ENCODE measurements around the gene PALLD.
"Not testable (repeated sequence)": the region's sequence is repeated elsewhere in the genome, so short reads cannot be mapped to it uniquely, and the experiment has no call there.

PALLD gene

DNA sequence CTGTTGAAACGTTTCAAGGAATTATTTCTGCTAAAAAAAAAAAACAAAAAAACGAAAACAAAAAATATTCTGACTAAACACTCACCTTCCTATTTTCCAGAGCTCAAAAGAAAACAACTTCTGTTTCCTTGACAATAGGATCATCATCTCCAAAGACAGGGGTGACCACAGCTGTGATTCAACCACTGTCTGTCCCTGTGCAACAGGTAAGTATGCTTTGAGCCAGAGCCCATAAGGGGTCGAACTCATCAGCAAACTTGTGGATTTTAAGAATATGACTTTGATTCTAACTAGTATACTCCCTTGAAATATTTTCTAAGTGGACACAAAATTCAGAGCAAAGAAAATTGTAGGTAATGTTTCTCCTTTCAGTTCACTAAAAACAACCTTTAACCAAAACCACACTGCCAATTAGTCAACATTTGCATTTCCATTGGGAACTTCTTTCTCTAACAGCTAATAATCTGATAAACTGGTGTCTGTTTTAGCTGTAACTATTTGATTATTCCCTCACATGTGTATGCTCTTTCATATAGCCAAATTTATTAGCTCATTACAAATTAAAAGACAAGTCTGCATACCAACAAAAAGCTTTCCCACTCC lies 186.1 kb downstream of the PALLD start:
- DNase-seq: no peak

DNA sequence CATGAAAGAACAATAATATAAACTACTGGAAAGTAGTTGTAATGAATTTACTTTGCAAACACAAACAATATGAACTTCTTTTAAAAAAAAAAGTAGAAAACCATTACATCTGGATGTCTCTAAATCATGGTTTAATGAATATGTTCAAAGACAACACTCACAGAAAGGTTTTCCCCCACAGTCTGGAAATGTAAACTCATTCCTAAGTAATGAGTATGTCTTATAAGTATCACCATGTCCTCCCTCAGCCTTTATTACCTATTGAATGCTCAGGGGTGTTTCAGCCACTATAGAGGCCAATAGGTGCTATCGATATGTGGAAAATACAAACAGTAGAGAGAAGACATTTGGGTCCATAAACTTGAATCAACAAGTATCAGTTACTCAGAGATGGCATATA lies 186.7 kb downstream of the PALLD start:
- DNase-seq: no peak

DNA sequence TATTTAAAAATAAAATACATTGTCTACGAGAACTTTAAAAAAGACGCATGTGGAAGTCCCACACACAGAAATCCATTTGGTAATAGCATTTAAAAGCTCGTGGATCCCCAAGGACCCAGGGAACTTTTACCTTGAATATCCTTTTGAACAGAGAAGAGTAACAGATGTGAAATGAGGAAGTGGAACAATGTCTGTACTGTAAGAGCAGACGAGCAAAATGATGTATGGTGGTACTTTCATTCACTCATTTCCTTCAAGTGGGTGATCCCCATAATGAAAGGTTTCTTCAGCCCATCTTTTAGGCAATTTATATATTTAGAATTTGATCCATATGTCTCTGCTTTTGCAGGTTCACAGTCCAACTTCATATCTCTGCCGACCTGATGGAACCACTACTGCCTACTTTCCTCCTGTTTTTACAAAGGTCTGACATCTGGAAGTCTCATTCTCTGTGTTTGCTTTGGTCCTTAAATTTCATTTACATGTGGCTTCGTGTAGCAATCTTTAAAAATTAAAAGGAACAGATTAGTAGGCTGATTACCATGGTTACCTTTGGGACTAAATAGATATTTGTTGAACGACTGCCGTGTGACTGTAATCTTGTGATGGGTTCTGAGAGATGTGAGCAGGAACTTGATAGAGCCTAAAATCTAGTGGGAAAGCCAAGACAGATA lies 188.4 kb downstream of the PALLD start:
- no peak for DNase-seq

DNA sequence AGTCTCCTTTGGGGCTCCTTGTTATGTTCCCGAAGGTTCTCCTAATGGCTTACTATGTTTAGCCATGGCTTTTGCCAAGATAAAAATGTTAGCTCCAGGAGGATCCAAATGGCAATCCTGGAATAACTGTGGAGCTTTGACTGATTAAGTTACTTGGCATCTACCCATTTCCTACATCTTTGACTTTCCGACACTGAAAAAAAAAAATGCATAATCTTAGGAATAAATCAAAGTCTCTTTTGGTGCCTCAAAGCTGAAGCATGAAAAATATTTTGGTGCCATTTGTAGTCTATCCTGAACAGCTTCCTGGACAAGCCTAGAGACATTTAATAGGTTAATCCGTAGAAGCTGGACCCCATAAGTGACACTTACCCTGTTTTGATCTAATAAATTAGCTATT lies 191.7 kb downstream of the PALLD start:
- no peak for DNase-seq

DNA sequence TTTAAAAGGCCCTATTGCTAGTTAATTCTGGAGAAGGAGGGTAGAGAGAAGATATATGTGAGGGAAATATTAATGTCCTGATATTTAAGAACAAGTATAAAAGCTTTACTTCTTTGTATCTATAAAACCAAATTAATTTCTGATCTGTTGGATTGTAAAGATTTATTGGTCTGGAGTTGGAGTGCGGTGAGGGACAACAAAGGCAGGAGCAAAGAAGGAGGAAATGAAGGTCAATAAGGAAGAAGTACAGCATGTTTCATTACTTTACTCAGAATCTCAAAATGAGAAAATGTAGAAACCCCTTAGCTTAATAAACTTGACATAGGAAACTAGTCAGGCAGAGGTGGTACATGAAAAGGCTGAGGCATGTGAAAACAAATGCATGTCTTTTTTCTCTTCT lies 192.9 kb downstream of the PALLD start:
- DNase-seq: no peak

DNA sequence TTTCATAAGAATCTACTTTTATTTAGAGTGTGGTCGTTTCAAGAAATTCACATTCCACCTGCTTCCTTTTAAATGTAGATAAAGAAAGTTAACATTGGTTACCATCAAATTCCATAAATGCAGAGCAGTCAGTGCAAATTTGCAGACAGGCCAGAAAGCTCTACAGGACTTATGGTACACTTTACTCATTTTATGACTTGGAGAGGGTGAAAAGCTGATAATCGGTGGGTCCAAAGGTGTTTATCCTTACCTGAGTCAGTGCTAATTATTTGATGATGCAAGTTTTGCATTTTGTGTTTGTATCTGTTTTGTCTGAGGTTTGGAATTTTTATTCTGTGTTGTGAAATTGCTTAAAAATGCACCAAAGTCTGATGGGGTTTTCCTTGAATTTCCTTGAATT lies 193.3 kb downstream of the PALLD start:
- DNase-seq: no peak

DNA sequence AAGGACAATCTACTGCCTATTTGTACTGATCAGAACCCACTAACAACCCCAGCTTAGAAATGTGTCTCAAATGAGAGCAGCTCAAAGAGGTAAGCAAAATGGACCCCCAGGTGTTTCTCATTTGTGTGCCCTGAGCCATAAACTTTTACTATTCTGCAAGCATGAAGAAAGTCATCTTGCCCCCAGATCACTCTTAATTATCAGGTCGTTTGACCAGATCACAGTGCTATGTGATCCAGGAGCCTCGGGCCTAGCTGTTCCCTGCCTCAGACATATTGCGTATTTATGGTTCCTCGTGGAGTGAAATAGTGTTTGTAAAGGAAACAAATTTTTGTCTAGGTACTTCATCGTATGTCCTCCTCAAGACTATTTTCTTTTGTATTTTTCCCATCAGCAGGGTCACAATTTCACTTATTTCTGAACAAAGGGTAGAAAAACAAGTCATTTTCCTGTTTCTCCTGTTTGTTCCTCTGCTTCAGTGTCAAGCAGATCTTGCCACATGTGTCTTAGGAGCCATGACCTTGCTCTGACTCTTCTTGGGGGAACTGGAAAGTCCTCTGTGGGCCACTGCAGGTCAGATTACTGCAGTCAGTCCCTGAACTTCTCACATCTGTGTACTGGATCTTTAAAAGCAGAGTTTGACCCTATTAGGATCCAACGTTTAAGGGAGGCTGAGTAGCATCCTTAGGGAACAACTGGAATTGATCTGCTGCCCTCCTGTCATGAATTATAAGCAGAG lies 194.9 kb downstream of the PALLD start:
- no peak for DNase-seq

DNA sequence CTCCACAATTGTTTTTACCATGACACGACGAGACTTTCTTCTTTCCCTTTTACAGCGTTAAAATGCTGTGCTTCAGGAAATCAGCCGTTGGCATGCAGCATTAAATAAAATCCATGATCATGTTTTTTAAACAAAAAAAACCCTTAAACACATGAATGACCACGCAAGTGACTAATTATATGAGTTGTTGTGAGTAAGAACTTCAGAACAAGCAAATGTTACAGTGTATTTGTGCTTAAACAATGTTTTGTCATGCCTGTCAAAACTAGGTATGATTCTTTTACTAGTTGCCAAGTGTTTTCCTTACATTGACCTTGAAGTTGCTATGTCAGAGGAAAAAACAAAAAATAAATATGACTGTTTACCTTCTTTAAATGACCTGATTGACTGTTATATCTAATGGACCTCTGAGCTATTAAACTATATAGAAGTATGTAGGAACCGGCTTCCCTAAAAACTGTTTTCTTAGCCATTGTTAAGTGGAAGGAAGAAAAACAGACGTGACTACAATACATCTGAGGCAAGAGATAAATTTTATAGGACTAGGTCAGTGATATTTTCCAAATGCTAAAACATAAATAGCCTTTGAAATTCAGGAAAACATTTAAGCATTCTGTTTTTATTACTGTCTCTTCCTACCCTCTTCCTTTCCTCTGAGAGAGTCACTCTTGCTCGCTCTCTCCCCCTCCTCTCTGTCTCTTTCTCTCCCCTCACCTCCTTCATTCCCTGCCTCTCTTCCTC lies 197.1 kb downstream of the PALLD start:
- DNase-seq: no peak

DNA sequence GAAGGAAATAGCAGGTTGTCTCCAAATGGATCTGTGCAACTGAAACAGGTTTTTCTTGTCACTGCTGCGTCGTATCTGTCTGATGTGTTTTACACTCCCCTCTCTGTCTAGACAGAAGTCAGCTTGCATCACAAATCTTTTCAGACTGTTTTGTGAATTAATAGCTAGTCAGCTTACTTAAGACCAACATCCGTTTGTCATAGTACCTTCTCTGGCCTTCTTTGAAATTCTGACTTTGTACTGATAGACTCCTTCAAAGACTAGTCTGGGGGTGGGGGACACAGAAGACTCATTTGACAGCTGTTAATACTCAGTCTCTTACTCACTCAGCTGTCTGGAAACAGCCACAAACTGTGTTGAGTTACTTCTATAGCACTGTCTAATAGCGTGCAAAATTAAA lies 197.8 kb downstream of the PALLD start:
- DNase-seq: no peak

DNA sequence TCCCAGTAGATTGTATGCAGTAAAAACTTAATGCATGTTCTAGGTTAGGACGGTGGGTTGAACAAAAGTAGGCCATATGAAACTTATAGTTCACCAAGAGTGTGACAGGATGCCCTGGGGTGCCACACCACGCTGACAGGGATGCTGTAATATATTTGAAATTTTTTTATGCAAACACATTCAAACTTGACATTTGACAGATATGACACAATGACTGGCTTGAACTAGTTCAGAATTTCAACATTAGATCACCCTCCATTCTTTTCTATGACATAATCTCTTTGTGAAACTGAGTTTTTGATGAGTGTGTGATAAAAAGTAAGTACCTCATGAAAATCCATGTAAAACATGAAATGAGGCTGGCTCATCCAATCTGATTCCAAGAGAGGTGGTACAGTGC lies 198.4 kb downstream of the PALLD start:
- no peak for DNase-seq

DNA sequence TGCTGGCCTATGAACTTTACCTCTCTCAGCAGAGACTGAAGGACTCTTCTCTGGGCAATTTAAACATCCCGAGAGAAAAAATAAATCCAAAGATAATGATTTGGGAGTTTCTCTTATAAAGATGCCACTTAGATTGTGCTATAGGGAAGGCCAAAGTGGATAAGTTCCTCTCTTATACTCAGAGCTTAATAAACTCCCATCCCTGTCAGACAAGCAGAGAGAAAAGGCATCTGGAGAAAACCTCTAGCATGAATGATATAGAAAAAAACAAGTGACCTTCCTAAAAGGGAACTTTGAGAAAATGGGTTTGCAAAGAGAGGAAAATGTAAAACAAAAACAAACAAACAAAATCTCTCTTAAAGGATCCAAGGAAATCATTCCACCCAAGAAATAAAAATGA lies 199.4 kb downstream of the PALLD start:
- no peak for DNase-seq

DNA sequence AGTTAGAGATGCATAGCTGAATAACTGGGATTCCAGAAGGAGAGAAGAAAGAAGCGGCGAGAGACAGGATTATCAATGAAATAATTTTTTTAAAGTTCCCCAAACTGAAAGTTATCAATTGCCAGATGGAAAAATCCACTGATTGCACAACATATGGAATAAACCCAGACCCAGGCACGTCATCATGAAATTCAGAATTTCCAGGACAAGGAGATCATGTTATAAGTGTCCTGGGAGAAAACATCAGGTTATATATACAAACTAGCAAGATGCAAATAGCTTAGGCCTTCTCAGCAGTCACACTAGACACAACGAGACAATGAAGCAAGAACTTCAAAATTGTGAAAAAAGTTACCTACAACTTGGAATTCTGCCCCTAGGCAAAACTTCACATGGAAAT lies 200.0 kb downstream of the PALLD start:
- no peak for DNase-seq

DNA sequence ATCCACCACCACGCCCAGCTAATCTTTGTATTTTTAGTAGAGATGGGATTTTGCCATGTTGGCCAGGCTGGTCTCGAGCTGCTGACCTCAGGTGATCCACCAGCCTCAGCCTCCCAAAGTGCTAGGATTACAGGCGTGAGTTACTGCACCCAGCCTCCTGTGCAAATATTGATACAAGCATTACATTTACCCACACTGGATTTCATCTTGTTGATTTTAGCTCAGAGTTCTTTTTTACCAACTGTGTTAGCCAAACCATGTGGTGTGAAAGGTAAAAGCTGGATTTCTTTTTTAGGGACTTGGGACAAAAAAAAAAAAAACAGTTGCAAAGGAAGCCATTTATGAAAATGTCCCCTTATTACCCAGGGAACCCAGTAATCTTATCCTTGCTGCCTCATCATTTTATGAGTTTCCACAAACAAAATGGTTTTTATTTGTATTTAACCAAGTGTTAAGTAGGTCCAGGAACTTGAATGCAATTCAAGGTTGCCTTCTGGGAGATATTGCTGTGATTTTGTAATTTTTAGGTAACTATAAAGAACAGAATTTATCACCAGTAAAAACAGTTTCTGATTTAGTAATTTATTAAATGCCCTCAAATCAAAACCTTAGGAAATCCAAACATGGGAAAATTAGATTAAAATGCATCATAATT lies 202.5 kb downstream of the PALLD start:
- DNase-seq: no peak

DNA sequence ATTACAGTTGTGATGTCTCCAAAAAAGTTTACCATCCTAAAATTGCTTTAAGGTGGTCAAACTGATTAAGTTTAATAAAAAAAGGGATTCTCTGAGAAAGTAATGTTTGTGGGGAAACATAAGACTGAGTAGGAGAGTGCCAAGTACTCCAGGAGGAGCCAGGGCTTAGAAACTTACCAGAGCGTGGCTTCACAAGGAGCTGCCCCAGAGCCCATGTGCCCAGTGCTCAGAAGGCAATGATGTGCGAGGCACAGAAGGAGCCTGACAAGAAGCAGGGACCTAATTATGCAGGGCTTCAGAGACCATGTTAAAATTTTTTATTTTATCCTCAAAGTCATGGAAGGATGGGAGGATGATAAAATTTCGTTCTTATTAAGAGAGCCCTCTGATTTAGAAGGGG lies 204.2 kb downstream of the PALLD start:
- no peak for DNase-seq

DNA sequence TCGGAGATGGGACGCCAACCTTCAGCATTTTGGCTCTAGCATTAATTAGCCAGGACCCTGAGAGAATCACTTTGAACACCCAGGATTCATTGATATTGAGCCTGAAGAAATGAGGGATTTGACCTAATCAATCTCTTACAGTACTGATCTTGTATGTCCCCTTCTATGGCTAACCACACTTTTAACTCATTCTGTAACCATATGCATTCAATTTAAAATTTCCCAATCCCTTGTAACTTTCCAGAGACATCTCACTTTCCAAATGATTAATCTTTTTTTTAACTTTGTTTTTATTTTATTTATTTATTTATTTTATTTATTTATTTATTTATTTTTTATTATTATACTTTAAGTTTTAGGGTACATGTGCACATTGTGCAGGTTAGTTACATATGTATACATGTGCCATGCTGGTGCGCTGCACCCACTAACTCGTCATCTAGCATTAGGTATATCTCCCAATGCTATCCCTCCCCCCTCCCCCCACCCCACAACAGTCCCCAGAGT lies 205.8 kb downstream of the PALLD start:
- DNase-seq: not testable (repeated sequence)

DNA sequence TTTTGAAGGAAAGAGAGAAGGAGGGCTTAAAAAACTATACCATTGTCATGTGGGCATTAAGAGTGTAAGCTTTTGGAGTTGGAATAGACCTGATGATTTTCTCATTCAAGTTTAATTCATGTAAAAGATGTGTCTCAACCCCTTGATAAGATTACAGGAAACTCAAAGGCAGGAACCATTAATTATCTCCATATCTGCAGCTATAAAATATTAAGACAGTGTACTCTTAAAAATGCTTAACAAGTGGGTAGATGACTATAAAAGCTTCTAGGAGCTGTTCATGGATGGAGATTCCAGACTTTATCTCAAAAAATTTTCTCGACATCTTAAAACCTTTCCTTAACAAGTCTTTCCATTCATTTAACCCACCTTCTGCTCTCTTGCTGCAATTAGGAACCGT lies 208.3 kb downstream of the PALLD start:
- DNase-seq: no peak

DNA sequence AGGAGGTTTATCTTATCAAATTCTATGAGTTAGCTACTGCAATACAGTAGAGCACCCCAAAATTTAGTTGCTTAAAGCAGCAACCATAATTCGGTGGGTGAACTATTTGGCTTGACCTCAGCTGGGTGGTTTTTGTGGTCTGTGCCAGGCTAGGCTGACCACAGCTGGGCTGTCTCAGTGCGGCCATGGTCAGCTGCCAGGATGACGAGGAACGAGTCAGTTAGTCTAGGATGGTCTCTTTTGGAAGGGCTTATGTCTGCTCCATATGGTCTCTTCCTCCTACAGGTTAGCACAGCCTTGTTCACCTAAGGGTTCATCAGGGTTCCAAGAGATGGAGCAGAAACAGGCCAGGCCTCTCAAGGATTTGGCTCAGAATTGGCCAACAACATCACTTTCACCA lies 210.4 kb downstream of the PALLD start:
- DNase-seq: no peak

DNA sequence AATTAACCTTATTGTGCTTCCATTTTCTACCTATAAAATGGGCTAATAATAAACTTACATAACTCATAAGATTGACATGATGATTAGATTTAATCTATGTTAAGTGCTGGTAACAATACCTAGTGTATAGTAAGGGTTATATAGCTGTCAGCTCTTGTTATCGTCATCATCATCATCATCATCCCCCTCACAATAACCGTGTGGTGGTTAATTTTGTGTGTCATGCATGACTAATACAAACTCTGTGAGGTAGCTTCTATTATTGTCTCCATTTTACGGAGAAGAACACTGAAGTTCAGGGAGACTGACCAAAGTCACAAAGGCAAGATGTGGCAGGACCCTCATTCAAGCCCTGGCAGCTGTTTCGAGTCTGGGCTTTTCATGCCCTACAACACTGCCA lies 211.3 kb downstream of the PALLD start:
- DNase-seq: no peak

DNA sequence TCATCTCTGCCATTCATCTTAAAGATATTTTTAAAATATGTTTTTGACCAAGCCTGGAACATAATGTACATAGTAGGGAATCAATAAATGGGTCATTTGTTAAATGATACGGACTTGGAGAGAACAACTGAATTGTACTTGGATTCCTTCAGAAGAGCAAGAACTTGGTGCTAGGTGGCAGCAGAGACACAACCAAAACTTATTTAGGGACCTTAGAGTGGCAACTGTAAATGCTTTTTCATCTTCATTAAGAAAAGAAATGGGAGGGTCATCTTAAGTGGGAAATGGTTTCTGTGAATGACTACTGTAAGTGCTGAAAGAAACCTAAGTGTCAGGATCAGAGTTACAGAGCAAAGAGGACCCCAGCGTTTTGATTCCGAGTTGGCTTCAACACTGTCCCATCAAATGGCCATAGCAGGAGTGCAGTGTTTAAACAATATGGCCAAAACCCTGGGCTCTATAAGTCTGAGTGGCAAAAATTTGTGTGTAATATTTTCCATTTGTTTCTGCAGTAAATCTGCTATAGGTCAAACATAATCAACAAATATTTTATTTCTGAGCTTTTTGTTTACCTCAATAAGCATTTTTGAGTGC lies 213.6 kb downstream of the PALLD start:
- DNase-seq: no peak

DNA sequence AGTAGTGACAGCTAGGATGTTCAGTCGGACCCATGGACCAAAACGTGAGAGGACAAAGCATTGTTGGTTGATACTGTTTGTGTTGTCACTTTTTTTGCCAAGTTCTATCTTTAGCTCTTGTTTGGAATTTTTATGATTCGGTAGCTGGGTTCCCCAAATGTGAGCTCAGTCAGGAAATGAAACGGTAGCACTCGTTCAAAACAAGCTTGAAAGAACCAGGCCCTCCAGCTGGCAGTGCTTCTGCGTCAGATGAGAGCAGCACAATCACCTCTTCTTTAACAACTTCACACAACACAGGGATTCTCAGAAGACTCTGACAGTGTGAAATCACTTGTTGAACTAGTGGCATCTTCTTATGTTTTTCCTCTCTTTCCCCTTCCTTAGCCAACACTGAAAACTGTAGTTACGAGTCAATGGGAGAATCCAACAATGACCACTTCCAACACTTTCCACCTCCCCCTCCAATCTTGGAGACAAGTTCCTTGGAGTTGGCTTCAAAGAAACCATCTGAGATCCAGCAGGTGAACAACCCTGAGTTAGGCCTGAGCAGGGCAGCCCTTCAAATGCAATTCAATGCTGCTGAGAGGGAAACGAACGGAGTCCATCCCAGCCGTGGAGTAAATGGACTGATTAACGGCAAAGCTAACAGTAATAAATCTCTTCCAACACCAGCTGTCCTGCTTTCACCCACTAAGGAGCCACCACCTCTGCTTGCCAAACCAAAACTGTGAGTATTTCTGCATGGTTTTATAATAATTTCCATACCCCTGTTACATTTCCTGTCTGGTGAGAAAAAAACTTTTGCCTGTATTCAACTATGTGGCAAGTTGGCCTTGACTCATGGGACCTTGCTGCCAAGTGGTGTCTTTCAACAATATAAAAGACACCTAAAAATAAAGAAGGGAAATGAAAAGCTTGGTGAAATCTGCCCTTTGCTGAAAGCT lies 214.6 kb downstream of the PALLD start:
- no peak for DNase-seq

DNA sequence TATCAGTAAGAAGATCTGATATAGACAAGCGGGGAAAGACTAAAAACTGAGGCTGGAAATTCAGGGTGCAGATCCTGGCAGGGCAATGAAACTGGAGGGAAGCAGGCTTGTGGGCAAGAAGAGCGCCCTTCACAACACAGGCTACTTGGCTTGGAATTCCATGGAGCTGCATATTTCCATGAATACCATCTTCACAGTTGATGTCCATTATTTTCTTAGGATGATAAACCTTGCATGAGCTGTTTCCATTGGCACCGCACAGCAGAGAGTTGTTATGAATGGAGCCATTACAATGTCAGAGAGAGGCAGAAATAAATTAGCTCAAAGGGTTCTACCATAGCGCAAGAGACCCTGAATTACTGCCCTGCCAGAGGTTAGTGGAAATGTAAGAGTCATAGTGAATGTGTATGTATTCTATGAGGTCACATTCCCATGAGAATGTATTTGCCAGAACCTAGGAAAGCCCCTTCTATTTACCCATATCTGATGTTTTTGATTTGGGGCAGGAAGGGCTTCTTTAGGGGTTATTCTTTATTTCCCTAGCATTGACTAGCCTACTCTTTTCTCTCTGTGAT lies 215.6 kb downstream of the PALLD start:
- no peak for DNase-seq
